Astrocyte of the spinal cord (primary cell): ENCODE results near the gene TEX11.
"Not testable (repeated sequence)": the region's sequence is repeated elsewhere in the genome, so short reads cannot be mapped to it uniquely, and the experiment has no call there.

Experiments
- DNase-seq: peaks from one replicate; pipeline ENCODE4 v3.0.0; 2011; ENCODE audit warnings: low read depth, low spot score
- H3K4me3 ChIP-seq: 2 replicates; pipeline ENCODE4 v1.5.1; 2011; ENCODE audit warnings: low read depth, mild to moderate bottlenecking, low read length, moderate library complexity
- in situ Hi-C: cut with HindIII; loops from 2 replicates; pipeline ENCODE4 v1.10.0; 2017; ENCODE audit warnings: low sequenced_read_pairs
- TF ChIP-seq, protein P1 (sequence below): IDR thresholded peaks from 2 replicates; pipeline ENCODE4 v1.5.1; 2012; ENCODE audit warnings: low read depth, mild to moderate bottlenecking, low read length, inconsistent platforms

The TEX11 gene

DNA sequence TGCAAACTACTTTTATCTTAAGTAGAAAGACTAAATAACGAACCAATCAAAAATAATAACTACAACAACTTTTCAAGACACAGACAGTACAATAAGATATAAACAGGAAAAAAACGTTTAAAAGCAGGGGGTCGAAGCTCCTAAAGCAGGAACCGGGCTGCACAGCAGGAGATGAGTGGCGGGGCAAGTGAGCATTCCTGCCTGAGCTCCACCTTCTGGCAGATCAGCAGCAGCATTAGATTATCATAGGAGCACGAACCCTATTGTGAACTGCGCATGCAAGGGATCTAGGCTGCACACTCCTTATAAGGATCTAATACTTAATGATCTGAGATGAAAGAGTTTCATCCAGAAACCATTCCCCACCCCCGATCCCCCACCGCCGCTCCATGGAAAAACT lies 146.2 kb downstream of the TEX11 start:
- TF ChIP-seq, protein P1, sequence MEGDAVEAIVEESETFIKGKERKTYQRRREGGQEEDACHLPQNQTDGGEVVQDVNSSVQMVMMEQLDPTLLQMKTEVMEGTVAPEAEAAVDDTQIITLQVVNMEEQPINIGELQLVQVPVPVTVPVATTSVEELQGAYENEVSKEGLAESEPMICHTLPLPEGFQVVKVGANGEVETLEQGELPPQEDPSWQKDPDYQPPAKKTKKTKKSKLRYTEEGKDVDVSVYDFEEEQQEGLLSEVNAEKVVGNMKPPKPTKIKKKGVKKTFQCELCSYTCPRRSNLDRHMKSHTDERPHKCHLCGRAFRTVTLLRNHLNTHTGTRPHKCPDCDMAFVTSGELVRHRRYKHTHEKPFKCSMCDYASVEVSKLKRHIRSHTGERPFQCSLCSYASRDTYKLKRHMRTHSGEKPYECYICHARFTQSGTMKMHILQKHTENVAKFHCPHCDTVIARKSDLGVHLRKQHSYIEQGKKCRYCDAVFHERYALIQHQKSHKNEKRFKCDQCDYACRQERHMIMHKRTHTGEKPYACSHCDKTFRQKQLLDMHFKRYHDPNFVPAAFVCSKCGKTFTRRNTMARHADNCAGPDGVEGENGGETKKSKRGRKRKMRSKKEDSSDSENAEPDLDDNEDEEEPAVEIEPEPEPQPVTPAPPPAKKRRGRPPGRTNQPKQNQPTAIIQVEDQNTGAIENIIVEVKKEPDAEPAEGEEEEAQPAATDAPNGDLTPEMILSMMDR: no peak
- in situ Hi-C loops: no loop called here
- H3K4me3 ChIP-seq: no peak overlapping the region
- no peak for DNase-seq

DNA sequence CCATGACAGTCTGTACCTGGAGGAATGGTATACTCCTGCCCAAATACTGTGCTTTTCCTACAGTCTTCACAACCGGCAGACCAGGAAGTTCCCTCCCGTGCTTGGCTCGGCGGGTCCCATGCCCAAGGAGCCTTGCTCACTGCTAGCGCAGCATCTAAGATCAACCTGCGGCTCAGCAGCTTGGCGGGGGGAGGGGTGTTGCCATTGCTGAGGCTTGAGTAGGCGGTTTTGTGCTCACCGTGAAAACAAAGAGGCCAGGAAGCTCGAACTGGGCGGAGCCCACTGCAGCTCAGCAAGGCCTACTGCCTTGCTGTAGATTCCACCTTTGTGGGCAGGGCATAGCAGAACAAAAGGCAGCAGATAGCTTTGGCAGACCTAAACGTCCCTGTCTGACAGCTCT lies 152.7 kb downstream of the TEX11 start:
- H3K4me3 ChIP-seq: no peak overlapping the region
- in situ Hi-C loops: no loop called here
- TF ChIP-seq, protein P1: no peak
- DNase-seq: no peak

- H3K4me3 ChIP-seq: no peak overlapping the region
- in situ Hi-C loops: no loop called here
- no peak for DNase-seq
- TF ChIP-seq, protein P1: no peak
Measured at GRCh38 chrX:70754169-70754848, 154.2 kb downstream of the TEX11 start.

- H3K4me3 ChIP-seq, DNase-seq, in situ Hi-C loops: not testable (repeated sequence)
Measured at GRCh38 chrX:70733774-70734173, 174.7 kb downstream of the TEX11 start.

DNA sequence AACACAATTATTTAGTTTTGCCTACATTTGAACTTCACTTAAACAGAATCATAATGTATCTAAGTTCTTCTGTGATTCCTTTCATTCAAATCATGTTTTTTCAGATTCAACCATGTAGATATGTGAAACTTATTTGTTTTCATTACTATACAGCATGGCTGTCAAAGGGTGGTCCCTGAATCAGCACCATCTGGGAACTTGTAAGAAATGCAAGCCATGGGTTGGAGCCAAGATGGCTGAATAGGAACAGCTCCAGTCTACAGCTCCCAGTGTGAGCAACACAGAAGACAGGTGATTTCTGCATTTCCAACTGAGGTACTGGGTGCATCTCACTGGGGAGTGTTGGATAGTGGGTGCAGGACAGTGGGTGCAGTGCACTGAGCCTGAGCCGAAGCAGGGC lies 180.6 kb downstream of the TEX11 start:
- in situ Hi-C loops, H3K4me3 ChIP-seq, DNase-seq: not testable (repeated sequence)

DNA sequence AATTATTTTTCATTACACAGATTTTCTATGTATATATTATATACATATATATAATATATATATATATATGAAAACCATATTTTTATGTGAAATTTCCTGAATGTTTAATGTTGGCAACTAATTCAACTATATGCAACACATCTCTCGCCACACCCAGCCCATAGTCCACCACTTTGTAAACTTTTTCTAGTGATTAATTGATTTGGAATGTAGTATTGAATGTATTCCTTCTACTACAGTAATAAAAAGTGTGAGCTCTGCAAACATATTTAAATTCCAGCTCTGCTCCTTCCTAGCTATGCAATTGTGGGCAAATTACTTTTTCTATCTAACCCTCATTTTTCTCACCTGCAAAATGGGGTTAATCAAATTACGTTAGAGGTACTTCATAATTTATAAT lies 187.8 kb downstream of the TEX11 start:
- no peak for DNase-seq
- in situ Hi-C loops: no loop called here
- no peak overlapping the region for H3K4me3 ChIP-seq
- TF ChIP-seq, protein P1: no peak

DNA sequence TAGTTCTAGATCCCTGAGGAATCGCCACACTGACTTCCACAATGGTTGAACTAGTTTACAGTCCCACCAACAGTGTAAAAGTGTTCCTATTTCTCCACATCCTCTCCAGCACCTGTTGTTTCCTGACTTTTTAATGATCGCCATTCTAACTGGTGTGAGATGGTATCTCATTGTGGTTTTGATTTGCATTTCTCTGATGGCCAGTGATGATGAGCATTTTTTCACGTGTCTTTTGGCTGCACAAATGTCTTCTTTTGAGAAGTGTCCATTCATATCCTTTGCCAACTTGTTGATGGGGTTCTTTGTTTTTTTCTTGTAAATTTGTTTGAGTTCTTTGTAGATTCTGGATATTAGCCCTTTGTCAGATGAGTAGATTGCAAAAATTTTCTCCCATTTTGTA lies 197.2 kb downstream of the TEX11 start:
- DNase-seq, in situ Hi-C loops, H3K4me3 ChIP-seq: not testable (repeated sequence)

GRCh38 chrX:70694339-70695122 lies 214.0 kb downstream of the TEX11 start:
- TF ChIP-seq, protein P1: no peak
- no peak for DNase-seq
- in situ Hi-C loops: no loop called here
- H3K4me3 ChIP-seq: no peak overlapping the region

- H3K4me3 ChIP-seq, in situ Hi-C loops, DNase-seq: not testable (repeated sequence)
Measured at GRCh38 chrX:70679455-70679854, 229.1 kb downstream of the TEX11 start.
